Activated naive CD8-positive, alpha-beta T cell (primary cell): ENCODE data around the gene SLC39A13.

ENCODE experiments used
- H3K27ac Mint-ChIP-seq: one replicate; pipeline ENCODE4 v1.8.0; 2021; ENCODE audit warnings: mixed read lengths
- H3K27me3 Mint-ChIP-seq: one replicate; pipeline ENCODE4 v1.8.0; 2021; ENCODE audit warnings: mixed read lengths
- H3K36me3 Mint-ChIP-seq: one replicate; pipeline ENCODE4 v1.8.0; 2021; ENCODE audit warnings: mixed read lengths
- H3K4me1 Mint-ChIP-seq: one replicate; pipeline ENCODE4 v1.8.0; 2021; ENCODE audit warnings: low read depth, mixed read lengths
- H3K4me3 Mint-ChIP-seq: one replicate; pipeline ENCODE4 v1.8.0; 2021; ENCODE audit warnings: mild to moderate bottlenecking, mixed read lengths
- H3K9me3 Mint-ChIP-seq: one replicate; pipeline ENCODE4 v1.8.0; 2021; ENCODE audit warnings: low read depth, mixed read lengths

Gene SLC39A13

GRCh38 chr11:47464483-47464882 is 56.1 kb downstream of the SLC39A13 start:
- H3K4me3 Mint-ChIP-seq: no peak overlapping the region
- peak overlapping the region; percentile 54 for H3K27ac Mint-ChIP-seq
- peaks cover 3% of the 10 kb centered on the region for H3K4me1 Mint-ChIP-seq
- H3K36me3 Mint-ChIP-seq: no peaks in the 10 kb centered on the region
- H3K27me3 Mint-ChIP-seq: no peaks in the 10 kb centered on the region
- H3K9me3 Mint-ChIP-seq: no peaks in the 10 kb centered on the region
